Body of pancreas (tissue), 4 donors: ENCODE measurements around the gene MAP3K6.

Source experiments
- POLR2A ChIP-seq, 3 donors: fragments of 450-650 bp; IDR thresholded peaks; one replicate each; pipeline ENCODE4 v1.6.1; 2016; ENCODE audit warnings: antibody characterized with exemption in 3 of 3, mild to moderate bottlenecking in 2 of 3
- TF ChIP-seq, protein P1 (sequence below), 7 experiments: fragments of 450-650 bp in 4 of 7; fragments of 200-600 bp in 3 of 7; sonication (generic) in 3 of 7; IDR thresholded peaks; one replicate each; pipeline ENCODE4 v1.5.1; 2016 to 2019; ENCODE audit warnings: antibody characterized with exemption in 7 of 7

DNA sequence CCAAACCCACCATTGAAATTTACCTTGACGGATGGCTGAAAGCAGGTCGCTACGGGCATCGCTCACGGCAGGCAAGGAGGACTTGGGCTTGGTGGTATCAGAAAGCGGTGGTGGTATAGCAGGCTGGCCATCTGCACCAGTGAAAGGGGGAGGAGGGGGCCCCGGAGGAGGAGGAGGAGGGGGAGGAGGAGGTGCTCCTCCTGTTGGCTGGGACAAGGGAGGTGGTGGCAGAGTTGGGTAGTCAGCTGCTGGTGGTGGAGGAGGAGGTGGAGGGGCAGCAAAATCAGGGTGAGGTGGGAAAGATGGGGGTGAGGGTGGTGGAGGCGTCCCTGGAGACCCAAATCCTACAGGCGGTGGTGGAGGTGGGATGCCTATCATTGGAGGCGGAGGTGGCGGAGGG, 42.9 kb upstream of the MAP3K6 start:
- no peak for TF ChIP-seq POLR2A (IDR thresholded peaks at IDR 0.05)
- TF ChIP-seq, protein P1, sequence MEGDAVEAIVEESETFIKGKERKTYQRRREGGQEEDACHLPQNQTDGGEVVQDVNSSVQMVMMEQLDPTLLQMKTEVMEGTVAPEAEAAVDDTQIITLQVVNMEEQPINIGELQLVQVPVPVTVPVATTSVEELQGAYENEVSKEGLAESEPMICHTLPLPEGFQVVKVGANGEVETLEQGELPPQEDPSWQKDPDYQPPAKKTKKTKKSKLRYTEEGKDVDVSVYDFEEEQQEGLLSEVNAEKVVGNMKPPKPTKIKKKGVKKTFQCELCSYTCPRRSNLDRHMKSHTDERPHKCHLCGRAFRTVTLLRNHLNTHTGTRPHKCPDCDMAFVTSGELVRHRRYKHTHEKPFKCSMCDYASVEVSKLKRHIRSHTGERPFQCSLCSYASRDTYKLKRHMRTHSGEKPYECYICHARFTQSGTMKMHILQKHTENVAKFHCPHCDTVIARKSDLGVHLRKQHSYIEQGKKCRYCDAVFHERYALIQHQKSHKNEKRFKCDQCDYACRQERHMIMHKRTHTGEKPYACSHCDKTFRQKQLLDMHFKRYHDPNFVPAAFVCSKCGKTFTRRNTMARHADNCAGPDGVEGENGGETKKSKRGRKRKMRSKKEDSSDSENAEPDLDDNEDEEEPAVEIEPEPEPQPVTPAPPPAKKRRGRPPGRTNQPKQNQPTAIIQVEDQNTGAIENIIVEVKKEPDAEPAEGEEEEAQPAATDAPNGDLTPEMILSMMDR (IDR thresholded peaks at IDR 0.05): no peak
